ENCODE data around the gene ETFB.

ETFB gene

DNA sequence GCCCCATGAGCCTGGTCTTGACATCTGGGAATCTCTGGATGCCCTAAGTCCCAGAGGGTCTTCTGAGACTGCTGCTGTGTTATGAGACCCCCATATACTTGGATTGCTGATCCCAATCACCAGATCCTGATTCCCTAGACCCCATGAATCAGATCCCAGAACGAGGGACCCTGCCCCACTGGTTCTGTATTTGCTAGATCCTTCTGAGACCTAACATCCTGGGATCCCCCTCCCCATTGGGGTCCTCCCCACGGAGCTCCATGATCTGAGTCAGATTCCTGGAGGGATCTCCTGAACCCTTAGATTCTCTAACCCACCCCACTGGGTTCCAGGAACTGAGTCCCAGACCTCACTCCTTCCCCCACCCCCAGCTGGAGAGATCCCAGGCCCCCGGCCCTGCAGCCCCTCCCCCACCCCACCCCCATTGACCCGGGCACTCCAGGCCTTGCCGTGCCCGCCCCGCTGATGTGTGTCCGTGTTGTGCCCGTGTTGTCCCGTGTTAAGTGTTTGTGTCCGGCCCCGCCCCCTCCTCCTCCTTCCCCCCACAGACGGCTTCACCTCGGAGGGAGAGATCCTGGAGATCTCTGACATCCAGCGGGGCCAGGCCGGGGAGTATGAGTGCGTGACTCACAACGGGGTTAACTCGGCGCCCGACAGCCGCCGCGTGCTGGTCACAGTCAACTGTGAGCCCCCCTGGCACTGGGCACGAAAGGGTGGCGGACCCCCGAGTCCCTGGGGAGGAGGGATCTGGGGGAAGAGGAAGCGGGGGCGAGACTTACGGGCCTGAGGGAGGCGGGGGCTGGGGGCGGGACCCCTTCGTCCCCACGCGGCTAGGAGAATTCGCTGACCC, 39.7 kb downstream of the ETFB start:
- DNase-seq: no peak

DNA sequence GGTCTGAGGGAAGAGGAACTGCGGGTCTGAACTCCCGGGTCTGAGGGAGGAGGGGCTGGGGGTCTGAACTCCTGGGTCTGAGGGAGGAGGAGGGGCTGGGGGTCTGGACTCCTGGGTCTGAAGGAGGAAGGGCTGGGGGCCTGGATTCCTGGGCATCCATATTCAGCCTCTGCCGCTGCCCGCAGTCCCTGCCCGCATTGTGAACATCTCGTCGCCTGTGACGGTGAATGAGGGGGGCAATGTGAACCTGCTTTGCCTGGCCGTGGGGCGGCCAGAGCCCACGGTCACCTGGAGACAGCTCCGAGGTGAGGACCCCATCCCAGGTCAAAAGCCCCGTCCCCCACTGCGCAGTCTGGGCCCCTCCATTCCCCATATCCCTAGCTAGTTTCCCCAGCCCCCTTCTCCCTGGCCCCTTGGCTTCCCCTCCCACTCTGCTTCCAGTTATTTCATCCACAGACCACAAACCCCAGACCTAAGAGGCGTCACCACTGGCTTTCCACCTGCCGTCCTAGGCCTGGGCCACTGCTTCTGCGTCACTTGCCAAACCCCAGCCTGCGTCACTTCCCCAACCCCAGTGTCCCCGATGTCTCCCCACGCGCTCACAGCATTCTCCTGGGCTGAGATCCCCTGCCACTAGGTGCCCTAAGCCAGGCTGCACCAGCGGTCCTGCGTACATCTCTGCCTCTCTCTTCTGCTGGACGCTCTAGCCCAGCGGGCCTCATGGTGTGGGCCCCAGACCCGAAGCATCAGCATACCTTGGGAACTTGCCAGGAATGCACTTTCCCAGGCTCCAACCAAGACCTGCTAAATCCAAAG, 40.8 kb downstream of the ETFB start:
- DNase-seq: no peak

DNA sequence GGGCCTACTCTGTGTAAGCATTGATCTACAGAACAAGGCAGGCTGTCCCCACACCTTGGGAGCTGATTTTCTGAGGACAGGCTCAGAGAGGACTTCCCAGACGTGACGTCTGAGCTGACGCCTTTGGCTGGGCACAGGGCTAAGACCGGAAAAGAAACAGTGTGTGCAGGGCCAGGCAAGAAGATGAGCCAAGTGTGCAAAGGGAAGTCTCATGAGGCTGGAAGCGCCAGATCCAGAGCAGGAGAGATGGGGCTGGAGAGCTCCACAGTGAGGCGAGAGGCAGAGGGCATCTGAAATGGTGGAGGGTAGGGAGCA, 42.1 kb downstream of the ETFB start:
- DNase-seq: no peak

DNA sequence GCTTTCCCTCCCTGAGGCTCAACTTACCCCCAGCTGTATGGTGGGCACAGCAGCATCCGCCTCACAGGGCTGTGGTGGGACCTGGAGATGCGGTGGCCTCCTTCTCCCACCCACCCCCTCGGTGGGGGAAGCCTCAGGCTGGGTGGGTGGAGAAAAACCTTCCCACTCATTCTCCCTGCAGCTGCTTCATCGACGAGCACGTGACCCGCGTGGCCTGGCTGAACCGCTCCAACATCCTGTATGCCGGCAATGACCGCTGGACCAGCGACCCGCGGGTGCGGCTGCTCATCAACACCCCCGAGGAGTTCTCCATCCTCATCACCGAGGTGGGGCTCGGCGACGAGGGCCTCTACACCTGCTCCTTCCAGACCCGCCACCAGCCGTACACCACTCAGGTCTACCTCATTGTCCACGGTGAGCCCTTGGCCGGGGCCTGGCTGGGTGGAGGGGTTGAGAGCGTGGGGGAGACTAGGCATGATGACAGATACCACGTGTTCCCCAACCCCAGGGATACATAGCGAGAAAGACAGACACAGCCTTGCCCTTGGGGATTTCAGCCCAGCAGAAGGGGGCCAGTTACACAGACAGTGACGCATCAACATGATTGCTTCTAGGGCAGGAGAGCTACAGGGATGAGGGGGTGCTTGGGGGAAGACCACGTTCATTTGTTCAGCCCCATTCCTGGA, 42.6 kb downstream of the ETFB start:
- no peak for DNase-seq

DNA sequence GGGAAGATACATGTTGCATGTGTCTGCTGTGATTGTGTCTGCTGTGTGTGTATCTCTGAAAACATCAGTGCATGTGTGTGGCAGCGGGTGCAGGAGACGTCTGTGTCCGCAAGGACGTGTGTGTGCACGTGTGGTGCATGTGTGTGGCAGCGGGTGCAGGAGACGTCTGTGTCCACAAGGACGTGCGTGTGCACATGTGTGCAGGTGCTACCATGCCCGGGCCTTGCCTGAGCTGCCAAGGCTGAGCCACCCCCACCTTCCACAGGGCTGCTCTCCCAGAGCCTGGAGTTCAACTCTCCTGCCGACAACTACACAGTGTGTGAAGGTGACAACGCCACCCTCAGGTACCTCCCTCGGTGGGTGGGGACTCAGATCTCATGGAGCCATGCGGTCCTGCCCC, 44.4 kb downstream of the ETFB start:
- DNase-seq: no peak

DNA sequence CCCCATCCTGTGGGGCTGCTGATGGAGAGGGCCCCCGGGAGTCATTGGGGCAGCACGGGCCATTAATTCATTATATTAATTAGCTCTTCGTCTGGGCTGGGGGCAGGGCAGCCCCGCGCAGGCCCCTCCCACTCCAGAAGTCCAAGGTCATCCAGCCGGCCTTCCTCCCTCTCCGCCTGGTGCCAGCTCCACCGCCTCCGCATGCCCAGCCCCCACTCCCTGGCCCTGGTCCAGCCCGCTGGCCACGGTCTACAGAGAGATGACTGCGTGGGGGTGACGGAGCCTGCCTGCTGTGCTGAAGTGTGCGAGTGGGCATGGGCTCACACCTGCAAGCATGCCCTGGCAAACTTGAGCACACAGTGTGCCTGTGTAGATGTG, 45.9 kb downstream of the ETFB start:
- no peak for DNase-seq

DNA sequence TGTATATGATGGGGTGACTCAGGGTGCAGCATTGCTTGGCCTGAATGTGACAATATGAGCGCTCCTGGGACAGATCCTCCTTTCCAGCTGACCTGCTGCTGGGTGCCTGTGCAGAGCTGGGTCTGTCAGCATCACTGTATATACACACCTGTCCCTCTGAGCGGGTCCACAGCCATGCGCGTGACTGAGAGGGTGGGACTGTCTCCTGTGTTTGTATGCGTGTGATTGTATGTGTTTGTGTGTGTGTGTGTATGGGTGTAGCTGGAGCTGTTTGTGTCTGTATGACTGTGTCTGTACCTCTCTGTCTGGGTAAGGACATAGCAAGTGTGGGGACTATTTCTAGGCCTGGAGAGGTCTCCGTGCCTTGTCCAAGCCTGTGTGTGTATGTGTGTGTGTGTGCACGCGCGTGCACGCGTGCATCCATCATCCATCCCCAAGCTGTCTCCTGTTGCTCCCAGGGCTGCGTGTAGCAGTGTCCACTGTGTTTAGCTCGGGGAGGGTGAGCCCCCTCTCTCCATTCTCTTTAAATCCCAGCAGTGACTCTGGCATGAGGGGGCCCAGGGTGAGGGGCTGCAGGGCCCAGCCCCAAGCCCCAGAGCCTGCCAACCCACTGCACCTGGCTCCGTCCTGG, 46.4 kb downstream of the ETFB start:
- no peak for DNase-seq

DNA sequence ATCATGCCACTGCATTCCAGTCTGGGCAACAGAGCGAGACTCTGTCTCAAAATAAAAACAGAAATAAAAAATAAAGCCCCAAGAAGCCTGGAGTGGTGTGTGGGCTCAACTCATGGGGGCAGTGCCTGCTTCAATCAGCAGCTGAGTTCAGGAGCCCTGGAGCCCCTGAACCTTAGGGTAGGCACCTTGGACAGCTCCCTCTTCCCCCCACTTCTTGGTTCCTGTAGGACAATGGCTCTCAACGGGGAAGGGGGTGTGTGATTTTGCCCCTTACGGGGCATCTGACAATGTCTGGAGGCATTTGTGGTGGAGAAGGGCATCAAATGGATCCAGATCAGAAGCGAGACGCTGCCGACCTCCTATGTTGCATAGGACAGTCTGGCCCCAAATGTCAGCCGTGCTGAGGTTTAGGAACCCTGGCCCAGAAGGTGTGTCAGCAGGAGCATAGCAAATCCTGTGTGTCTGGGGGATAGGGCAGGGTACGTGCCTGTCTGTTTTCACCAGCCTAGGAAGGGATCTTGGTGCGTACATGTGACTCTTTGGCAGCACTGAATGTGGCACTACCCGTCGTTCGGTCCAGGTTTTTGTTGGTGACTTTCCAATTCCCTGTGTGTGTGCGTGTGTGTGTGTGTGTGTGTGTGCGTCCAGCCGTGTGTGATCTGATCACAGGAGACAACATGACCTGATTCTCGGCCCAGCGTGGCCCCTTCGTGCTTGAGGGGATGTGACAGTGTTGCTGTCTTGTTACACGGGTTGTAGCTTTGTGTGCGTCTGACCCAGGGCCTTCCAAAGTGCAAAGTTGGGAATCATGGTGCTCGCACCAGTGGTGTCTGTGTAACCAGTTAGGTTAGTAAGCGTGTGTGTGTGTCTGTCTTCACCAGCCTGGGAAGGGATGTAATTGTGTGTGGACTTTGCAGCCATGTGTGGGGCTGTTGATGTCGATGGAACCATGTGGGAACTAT, 47.2 kb downstream of the ETFB start:
- no peak for DNase-seq

DNA sequence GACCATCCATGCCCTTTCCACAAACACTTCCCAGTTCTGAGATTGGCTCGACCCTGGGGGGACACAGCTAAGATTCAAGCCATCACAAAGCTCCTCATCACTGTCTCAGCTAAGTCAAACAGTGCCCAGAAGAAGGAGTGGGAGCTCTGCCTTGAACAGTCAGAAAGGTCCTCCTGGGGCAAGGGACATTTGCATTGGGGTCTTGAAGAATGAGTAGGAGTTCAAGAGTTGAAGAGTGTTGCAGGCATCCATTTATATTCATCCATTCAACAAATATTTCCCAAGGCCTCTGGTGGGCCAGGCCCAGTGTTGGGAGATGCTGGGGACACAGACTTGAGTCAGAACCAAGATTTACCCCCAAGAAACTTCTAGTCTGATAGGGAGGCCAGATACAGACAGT, 48.2 kb downstream of the ETFB start:
- DNase-seq: no peak

DNA sequence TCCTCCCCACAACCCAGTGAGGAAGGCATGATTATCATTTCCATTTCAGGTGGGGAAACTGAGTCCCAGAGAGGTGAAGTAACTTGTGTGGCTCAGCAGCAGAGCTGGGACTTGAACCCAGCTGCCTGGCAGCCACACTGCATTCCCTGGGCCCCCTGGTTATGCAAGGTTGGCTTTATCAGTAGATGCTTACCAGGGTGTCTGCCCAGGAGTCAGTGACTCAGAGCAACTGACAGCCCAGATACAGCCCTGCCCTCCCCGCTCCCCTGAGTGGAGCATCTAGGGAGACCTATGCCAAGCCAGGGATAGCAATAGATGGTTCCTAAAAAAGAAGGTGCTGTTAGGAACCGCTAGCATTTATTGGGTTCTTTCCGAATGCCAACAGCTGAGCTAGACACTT, 48.8 kb downstream of the ETFB start:
- no peak for DNase-seq

DNA sequence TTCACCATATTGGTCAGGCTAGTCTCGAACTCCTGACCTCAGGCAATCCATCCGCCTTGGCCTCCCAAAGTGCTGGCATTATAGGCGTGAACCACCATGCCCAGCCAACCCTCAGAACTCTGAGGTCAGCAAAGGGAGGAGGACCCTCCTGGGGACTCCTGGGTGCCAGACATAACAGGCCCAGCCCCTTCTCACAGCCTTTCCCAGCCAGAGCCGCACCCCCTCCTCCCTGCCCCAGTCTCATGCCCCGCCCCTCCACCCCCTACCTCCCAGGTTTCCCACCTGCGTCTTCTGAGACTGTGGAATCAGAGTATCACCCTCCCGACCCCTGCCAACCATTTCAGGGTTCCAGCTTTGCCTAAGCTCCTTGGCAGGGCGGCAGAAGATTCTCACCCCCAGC, 49.5 kb downstream of the ETFB start:
- no peak for DNase-seq

DNA sequence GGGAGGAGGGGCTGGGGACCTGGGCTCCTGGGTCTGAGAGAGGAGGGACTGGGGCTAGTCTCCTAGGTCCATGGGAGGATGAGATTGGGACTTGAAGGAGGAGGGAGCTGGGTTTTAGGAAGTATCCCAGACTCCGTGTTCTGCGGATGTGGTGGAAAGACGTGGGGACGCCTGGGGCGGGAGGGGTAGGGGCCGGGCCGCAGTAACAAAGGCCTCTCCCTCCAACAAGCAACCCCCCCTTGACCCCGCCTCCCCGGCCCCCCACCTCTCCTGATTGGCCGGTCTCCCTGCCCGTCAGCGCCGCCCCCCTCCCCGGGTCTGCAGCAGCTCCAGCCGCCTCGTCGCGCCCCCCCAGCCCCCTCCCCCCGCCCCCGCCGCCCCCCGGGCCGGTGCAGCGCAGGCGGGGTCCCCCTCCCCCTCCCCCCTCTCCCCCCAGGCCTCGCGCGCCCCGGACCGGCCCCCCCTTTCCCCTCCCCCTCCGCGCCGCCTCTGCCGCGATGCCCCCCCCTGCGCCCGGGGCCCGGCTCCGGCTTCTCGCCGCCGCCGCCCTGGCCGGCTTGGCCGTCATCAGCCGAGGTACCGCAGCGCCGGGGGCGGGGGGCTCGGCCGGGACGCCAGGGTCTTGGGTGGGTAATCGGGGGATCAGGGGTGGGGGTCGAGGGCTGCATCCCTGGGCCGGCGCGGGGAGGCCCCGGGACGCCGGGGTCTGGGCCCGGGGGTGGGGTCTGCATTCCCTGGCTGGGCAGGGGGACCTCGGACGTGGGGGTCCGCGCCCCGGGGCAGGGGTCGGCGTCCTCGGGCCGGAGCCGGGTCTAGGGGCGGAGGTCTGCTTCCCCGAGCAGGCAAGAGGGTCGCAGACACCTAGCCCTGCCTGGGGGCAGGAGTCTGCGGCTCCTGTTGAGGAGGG, 54.6 kb downstream of the ETFB start, which contains the start of gene IGLON5:
Gene IGLON5 (plus strand): TSS at position 294 of the 907 bp plus-strand sequence. CDS start 204 bp downstream, at position 498.
- DNase-seq: no peak

DNA sequence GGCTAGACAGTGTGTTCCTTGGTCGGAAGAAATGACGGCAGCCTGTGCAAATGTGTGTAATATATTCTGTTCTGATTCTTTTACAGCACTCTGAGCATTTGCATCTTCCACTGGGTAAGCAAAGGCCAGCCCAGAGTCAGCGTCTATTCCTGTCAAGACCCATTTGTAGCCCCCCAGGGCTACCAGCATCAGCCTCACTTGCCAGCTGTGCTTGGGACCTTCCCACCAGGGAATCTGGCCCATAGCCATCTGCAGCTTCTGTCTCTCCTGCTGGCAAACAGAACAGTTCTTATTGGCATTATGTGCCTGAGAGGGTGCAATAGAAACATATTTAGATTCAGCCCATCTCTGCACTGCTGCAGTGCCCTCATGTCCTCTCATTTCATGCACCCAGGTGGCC, 60.7 kb downstream of the ETFB start:
- no peak for DNase-seq

DNA sequence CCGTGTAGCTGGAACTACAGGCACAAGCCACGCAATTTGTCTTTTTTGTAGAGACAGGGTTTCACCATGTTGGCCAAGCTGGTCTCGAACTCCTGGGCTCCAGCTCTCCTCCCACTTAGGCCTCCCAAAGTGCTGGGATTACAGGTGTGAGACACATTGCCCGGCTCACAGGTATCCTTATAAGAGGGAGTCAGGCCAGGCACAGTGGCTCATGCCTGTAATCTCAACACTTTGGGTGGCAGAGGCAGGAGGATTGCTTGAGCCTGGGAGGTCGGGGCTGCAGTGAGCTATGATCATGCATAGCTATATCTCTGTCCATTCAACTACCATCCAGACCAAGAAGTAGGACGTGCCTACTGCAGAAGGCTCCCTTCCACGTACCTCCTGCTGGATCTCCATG, 64.9 kb downstream of the ETFB start:
- DNase-seq: no peak

DNA sequence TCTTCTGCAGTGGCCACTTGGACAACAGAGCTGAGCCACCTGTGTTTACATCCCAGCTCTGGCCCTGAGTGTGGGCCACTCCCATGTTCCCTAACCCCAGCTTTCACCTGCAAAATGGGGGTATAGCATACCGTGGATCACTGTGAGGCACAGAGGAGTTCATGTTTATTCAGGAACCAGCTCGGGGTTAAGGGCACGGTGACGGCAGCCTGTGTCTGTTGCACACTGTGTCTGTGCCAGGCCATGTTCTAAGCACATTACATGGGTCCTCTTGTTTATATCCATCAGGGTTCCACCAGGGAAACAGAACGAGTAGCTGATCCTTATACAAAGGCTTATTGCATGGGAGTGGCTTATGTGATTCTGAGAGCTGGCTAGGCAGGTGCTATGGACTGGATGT, 68.8 kb downstream of the ETFB start:
- no peak for DNase-seq

DNA sequence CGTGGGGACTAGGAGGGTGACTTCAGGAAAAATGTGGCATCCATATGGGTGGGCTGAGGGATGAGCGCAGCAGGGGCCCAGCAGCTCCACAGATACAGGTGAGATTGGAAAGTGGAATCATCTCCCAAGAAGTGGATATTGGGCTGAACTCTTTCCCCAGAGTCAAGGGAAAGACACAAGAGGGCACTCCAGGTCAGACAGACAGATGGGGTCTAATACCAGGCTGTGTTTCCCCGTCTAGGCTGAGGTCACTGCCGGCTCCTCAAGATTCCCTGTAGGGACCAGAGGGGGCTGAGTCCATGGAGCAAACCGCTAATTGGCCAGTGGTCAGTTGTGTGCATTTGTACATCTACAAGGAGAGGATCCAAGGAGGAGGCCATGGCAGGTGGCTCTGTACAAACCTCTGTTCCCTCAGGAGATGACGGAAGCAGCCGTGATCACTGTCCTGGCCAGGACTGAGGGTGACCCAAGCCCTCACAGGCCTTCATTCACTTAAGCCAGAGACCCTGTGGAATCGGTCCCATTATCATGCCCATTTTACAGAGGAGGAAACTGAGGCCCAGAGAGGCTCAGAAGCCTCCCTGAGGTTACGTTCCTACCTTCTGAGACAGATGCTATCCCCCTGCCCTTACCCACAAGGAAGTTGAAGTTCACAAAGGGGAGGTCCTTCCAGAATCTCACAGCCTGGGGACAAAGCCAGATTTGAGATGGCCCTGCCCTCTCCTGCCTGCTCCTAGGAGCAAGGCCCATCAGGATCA, 69.7 kb downstream of the ETFB start:
- no peak for DNase-seq

DNA sequence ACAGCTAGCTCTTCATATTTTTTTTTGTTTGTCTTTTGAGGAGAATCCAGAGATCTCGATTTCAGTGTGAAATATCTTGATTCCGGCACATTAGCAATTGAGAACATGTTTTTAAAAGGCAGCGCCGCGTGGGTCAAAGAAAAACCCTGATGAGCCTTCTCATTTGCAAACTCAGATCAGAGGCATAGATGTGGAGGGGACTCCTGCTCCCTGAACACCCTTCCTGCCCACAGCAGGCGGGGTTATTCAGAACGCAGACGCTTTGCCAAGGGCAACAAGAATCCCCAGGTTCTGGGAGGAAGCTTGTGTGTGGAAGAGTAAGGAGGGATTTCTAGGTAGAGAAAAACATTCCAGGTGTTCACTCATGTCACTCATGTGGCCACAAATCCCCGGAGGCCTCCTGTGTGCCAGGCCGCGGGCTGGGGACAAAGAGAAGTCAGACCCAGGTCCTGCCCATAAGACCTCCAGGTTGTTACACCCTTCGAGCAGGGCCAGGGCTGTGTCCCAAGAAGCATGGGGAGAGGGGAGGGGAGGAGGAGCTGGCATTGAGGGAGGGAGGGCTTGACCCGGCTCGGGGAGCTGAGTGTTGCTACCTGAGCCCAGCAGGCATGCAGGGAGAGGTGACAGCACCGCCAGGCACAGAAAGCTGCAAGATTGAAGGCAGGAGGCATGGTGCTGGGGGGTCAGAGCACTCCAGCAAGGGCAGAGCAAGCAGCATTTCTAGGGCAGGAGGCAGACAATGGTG, 70.6 kb downstream of the ETFB start:
- DNase-seq: no peak
